ENCODE data around the gene SLC41A3. TPM values are rescaled to one million over a fixed set of nuclear protein-coding genes. Genes with fewer than 3 reads are reported as not detected.

The SLC41A3 gene
- total RNA-seq, 1 donor from 2014 or later, result 58.8 TPM

GRCh38 chr3:126064627-126065258, 19.2 kb downstream of the SLC41A3 start:
- Mint-ChIP-seq H3K27me3 (ENCODE audit: low read depth) (no peaks in the 10 kb centered on the region), H3K36me3 (ENCODE audit: low read depth) (peaks cover 8% of the 10 kb centered on the region), H3K9me3 (no peaks in the 10 kb centered on the region), H3K4me1 (no peaks in the 10 kb centered on the region), H3K4me3 (no peak overlapping the region), H3K27ac (ENCODE audit: unreplicated experiment) (peak overlapping the region; percentile 5)
- DNase-seq (ENCODE audit: low read depth, low spot score), result no peak
- TF ChIP-seq CTCF (conservative IDR thresholded peaks at IDR 0.05), result no peak

- no peaks in the 10 kb centered on the region for H3K4me1 Mint-ChIP-seq
- no peak for DNase-seq (ENCODE audit: low read depth, low spot score)
- no peaks in the 10 kb centered on the region for H3K9me3 Mint-ChIP-seq
- no peak overlapping the region for H3K27ac Mint-ChIP-seq (ENCODE audit: unreplicated experiment)
- no peak for TF ChIP-seq CTCF (conservative IDR thresholded peaks at IDR 0.05)
- no peaks in the 10 kb centered on the region for H3K27me3 Mint-ChIP-seq (ENCODE audit: low read depth)
- H3K36me3 Mint-ChIP-seq (ENCODE audit: low read depth), result peaks cover 8% of the 10 kb centered on the region
- H3K4me3 Mint-ChIP-seq, result no peak overlapping the region
These were observed 20.5 kb downstream of the SLC41A3 start for GRCh38 chr3:126063358-126063965.

GRCh38 chr3:126061301-126062032, 22.5 kb downstream of the SLC41A3 start:
- Mint-ChIP-seq H3K4me3 (no peak overlapping the region), H3K27me3 (ENCODE audit: low read depth) (no peaks in the 10 kb centered on the region), H3K4me1 (no peaks in the 10 kb centered on the region), H3K36me3 (ENCODE audit: low read depth) (peaks cover 4% of the 10 kb centered on the region), H3K9me3 (no peaks in the 10 kb centered on the region), H3K27ac (ENCODE audit: unreplicated experiment) (no peak overlapping the region)
- no peak for DNase-seq (ENCODE audit: low read depth, low spot score)
- no peak for TF ChIP-seq CTCF (conservative IDR thresholded peaks at IDR 0.05)

GRCh38 chr3:126060613-126061145, 23.2 kb downstream of the SLC41A3 start:
- Mint-ChIP-seq H3K4me3 (no peak overlapping the region), H3K36me3 (ENCODE audit: low read depth) (peaks cover 2% of the 10 kb centered on the region), H3K9me3 (no peaks in the 10 kb centered on the region), H3K4me1 (no peaks in the 10 kb centered on the region), H3K27ac (ENCODE audit: unreplicated experiment) (no peak overlapping the region), H3K27me3 (ENCODE audit: low read depth) (no peaks in the 10 kb centered on the region)
- no peak for DNase-seq (ENCODE audit: low read depth, low spot score)
- no peak for TF ChIP-seq CTCF (conservative IDR thresholded peaks at IDR 0.05)

GRCh38 chr3:126058666-126059065, 25.3 kb downstream of the SLC41A3 start:
- no peaks in the 10 kb centered on the region for H3K36me3 Mint-ChIP-seq (ENCODE audit: low read depth)
- TF ChIP-seq CTCF (conservative IDR thresholded peaks at IDR 0.05), result no peak
- DNase-seq (ENCODE audit: low read depth, low spot score), result no peak
- no peaks in the 10 kb centered on the region for H3K27me3 Mint-ChIP-seq (ENCODE audit: low read depth)
- no peaks in the 10 kb centered on the region for H3K9me3 Mint-ChIP-seq
- H3K4me1 Mint-ChIP-seq, result no peaks in the 10 kb centered on the region
- H3K4me3 Mint-ChIP-seq, result no peak overlapping the region
- H3K27ac Mint-ChIP-seq (ENCODE audit: unreplicated experiment), result peak overlapping the region; percentile 79
